ENCODE data around the gene OR2H2. TPM values are rescaled to one million over a fixed set of nuclear protein-coding genes. Genes with fewer than 3 reads are reported as not detected.

Gene OR2H2
- total RNA-seq, 2 donors from 2014 or later, result not detected

DNA sequence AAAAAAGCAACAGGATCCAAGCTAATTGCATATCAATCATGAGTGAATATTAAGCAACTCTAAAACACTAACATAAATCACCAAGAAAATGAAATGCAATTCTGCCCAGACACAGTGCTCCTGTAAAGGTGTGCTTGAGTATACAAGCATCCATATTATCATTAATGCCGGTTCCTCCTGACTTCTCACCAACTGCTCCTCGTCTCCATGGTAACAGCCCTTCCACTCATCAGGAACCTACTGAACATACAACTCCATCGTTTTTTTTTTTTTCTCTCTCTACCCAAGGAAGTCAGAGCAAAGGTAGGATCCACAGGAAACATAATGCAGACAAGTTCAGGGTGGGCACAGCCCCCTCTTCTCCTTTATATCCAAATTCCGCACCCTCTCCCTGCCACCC, 35.7 kb downstream of the OR2H2 start:
- Mint-ChIP-seq H3K27me3 (ENCODE audit: insufficient read depth) (no peaks in the 10 kb centered on the region), H3K9me3 (no peaks in the 10 kb centered on the region), H3K27ac (peak overlapping the region; percentile 44), H3K4me3 (no peak overlapping the region), H3K36me3 (ENCODE audit: low read depth) (peaks cover 62% of the 10 kb centered on the region), H3K4me1 (peaks cover 48% of the 10 kb centered on the region)
- no peak for DNase-seq
- Histone ChIP-seq H3K36me3 (ENCODE audit: control insufficient read depth, insufficient read depth, low read length) (peaks cover 48% of the 10 kb centered on the region), H3K4me1 (ENCODE audit: control insufficient read depth, insufficient read depth, low read length) (peaks cover 15% of the 10 kb centered on the region), H3K27ac (ENCODE audit: low read depth, low read length) (no peak overlapping the region), H3K9ac (ENCODE audit: extremely low read depth, low read length, poor library complexity, severe bottlenecking) (no peak overlapping the region), H3K4me3 (ENCODE audit: low read length) (no peak overlapping the region), H3K9me3 (ENCODE audit: control insufficient read depth, low read length) (no peaks in the 10 kb centered on the region), H3K27me3 (ENCODE audit: control insufficient read depth, insufficient read depth, low read length, poor library complexity, severe bottlenecking) (no peaks in the 10 kb centered on the region)
- WGBS, 2 experiments (ENCODE audit: insufficient coverage in 1 of 2, insufficient read length in 1 of 2), result 91 to 92% methylated on average over 2 to 4 of the region's 4 CpGs
- TF ChIP-seq, protein P1, sequence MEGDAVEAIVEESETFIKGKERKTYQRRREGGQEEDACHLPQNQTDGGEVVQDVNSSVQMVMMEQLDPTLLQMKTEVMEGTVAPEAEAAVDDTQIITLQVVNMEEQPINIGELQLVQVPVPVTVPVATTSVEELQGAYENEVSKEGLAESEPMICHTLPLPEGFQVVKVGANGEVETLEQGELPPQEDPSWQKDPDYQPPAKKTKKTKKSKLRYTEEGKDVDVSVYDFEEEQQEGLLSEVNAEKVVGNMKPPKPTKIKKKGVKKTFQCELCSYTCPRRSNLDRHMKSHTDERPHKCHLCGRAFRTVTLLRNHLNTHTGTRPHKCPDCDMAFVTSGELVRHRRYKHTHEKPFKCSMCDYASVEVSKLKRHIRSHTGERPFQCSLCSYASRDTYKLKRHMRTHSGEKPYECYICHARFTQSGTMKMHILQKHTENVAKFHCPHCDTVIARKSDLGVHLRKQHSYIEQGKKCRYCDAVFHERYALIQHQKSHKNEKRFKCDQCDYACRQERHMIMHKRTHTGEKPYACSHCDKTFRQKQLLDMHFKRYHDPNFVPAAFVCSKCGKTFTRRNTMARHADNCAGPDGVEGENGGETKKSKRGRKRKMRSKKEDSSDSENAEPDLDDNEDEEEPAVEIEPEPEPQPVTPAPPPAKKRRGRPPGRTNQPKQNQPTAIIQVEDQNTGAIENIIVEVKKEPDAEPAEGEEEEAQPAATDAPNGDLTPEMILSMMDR (conservative IDR thresholded peaks at IDR 0.05), result no peak

DNA sequence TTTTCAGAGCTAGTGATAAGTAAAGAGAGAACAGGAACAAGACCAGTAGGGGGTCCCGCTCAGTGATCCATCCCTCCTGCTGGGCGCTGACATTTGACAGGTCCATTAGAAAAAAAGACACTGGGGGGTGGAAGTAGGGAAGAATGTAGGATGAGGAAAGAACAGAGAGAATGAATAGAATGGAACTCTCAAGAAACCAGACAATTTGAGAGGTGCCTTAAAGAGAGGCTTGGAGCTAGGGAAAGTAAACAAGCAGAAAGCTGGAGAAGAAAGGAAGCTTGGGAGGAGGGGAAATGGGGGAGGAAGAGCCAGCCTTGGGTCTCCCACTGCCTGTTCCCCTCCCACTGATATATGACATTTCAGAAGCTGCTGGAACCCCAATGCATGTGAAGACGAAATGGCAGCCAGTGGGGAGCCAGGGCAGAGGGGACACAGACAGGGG, 39.6 kb downstream of the OR2H2 start:
- Histone ChIP-seq H3K36me3 (ENCODE audit: control insufficient read depth, insufficient read depth, low read length) (peaks cover 20% of the 10 kb centered on the region), H3K9me3 (ENCODE audit: control insufficient read depth, low read length) (no peaks in the 10 kb centered on the region), H3K27ac (ENCODE audit: low read depth, low read length) (peak overlapping the region; percentile 40), H3K4me1 (ENCODE audit: control insufficient read depth, insufficient read depth, low read length) (peaks cover 15% of the 10 kb centered on the region), H3K4me3 (ENCODE audit: low read length) (peak overlapping the region; percentile 46), H3K9ac (ENCODE audit: extremely low read depth, low read length, poor library complexity, severe bottlenecking) (no peak overlapping the region), H3K27me3 (ENCODE audit: control insufficient read depth, insufficient read depth, low read length, poor library complexity, severe bottlenecking) (no peaks in the 10 kb centered on the region)
- no peaks in the 10 kb centered on the region for H3K9me3 Mint-ChIP-seq
- H3K27ac Mint-ChIP-seq, result peak overlapping the region; percentile 62
- peaks cover 42% of the 10 kb centered on the region for H3K36me3 Mint-ChIP-seq (ENCODE audit: low read depth)
- H3K27me3 Mint-ChIP-seq (ENCODE audit: insufficient read depth), result peaks cover 2% of the 10 kb centered on the region
- 5 to 7% methylated on average over 3 of the region's 3 CpGs for WGBS, 2 experiments (ENCODE audit: insufficient coverage in 1 of 2, insufficient read length in 1 of 2)
- TF ChIP-seq, protein P1 (conservative IDR thresholded peaks at IDR 0.05), result no peak
- H3K4me1 Mint-ChIP-seq, result peaks cover 62% of the 10 kb centered on the region
- peak overlapping the region; percentile 69 for H3K4me3 Mint-ChIP-seq
- peak; percentile 85 for DNase-seq

DNA sequence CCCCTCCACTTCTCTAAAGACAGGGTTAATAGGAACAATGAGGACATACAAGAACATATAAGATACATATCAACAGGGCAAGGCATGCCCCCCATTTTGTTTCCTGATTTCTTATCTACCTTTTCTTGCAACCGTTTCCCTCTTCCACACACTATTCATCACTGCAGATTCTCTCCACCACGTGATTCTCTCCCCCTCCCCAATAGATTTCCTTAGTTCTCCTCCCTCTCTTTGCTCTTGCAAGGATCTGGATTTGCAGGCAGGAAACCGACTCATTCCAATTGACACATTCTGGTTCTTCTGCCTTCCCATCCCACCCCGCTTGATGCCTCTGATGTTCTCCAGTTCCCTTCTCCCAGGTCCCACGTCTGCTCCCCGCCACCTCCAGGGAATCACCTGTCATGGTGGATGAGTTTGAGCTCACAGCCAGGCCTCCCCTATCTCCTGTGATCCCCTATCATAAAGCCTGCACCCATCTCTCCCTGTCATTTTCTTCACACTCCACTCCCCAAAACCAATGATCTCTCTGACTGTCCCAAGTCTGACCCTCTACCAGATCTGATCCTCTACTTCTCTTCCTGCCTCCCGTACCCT, 40.5 kb downstream of the OR2H2 start:
- peaks cover 11% of the 10 kb centered on the region for H3K36me3 ChIP-seq (ENCODE audit: control insufficient read depth, insufficient read depth, low read length)
- DNase-seq, result peak; percentile 49
- H3K4me3 ChIP-seq (ENCODE audit: low read length), result peak overlapping the region; percentile 46
- TF ChIP-seq, protein P1 (conservative IDR thresholded peaks at IDR 0.05), result no peak
- no peaks in the 10 kb centered on the region for H3K27me3 ChIP-seq (ENCODE audit: control insufficient read depth, insufficient read depth, low read length, poor library complexity, severe bottlenecking)
- H3K9me3 ChIP-seq (ENCODE audit: control insufficient read depth, low read length), result no peaks in the 10 kb centered on the region
- Mint-ChIP-seq H3K4me3 (peak overlapping the region; percentile 69), H3K27ac (peak overlapping the region; percentile 22), H3K4me1 (peaks cover 65% of the 10 kb centered on the region), H3K36me3 (ENCODE audit: low read depth) (peaks cover 35% of the 10 kb centered on the region), H3K27me3 (ENCODE audit: insufficient read depth) (peaks cover 7% of the 10 kb centered on the region), H3K9me3 (no peaks in the 10 kb centered on the region)
- H3K4me1 ChIP-seq (ENCODE audit: control insufficient read depth, insufficient read depth, low read length), result peaks cover 15% of the 10 kb centered on the region
- H3K27ac ChIP-seq (ENCODE audit: low read depth, low read length), result no peak overlapping the region
- H3K9ac ChIP-seq (ENCODE audit: extremely low read depth, low read length, poor library complexity, severe bottlenecking), result no peak overlapping the region
- WGBS, 2 experiments (ENCODE audit: insufficient coverage in 1 of 2, insufficient read length in 1 of 2), result 10 to 27% methylated on average over 3 to 7 of the region's 7 CpGs
